HG03066 (cell line): ENCODE results near the gene C4orf46.
A peak's percentile ranks its signal among the peaks of the same experiment; 100 is the strongest.
"Not testable (repeated sequence)": the region's sequence is repeated elsewhere in the genome, so short reads cannot be mapped to it uniquely, and the experiment has no call there.

Experiments
- ATAC-seq: cut with Tn5 transposase; IDR thresholded peaks from one replicate; pipeline ENCODE4 v1.9.1; 2021; ENCODE audit warnings: low read depth; ENCODE audit not compliant: unreplicated experiment

C4orf46 gene

DNA sequence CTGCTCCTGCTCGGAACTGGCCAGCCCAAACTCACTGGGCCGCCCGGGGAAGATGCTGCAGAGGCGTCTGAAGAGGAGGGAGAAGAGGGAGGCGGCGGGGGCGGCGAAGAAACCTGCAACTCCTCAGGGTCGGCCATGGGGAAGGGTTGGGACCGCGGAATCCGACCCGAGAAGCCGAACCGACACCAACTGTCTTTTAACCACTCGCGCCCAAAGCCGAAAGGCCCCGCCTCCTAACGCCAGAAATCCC lies at the start of gene C4orf46:
C4orf46 (minus strand) TSS at position 223 of the 250 bp plus-strand sequence; CDS start at position 137, 86 bp downstream.
- no peak for ATAC-seq

DNA sequence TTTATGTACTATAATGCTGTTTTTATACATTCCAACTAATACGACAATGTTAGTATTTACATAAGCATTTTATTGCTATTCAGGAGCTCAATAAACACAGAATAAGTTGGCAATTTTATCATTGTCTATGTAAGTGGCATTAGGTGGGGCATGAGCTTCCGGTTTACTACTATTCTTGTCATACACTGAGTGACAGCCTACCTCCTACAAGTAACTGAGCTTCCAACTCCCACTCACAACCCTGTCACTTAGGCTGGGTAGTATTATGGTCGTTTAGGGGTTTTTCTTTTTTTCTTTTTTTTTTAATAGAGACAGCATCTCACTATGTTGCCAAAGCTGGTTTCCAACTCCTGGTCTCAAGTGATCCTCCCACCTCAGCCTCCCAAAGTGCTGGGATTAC lies 44.1 kb upstream of the C4orf46 start:
- ATAC-seq, result no peak

DNA sequence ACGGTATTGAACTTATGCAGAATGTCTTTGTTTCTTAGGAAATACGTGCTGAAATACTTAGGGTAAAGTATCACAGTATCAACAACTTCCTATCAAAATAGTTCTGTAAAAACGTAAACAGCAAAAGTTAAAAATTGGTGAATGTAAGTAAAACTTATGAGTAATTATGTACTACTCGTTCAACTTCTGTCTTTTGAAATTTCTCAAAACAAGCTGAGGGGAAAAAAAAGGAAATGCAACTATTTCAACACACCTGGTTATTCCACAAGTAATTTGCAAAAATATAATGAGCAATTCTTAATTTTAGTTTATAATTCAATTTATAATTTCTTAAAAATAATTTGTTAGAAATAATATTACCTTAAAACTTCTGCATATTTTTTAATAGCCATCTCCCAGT lies 43.2 kb upstream of the C4orf46 start:
- ATAC-seq, result no peak

DNA sequence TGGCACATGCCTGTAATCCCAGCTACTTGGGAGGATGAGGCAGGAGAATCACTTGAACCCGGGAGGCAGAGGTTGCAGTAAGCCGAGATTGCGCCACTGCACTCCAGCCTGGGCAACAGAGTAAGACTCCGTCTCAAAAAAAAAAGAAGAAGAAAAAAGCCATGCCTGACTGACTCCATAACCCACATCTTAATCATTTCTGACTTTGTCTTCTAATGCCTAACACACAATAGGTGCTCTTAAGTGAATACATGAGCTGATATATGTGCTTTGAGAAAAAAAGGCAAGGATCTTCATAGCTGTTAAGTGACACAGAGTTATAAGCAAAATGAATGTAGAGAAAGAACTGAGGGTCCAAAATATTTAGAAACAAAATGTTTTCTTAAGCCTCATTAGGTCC lies 40.9 kb upstream of the C4orf46 start:
- ATAC-seq, result not testable (repeated sequence)

DNA sequence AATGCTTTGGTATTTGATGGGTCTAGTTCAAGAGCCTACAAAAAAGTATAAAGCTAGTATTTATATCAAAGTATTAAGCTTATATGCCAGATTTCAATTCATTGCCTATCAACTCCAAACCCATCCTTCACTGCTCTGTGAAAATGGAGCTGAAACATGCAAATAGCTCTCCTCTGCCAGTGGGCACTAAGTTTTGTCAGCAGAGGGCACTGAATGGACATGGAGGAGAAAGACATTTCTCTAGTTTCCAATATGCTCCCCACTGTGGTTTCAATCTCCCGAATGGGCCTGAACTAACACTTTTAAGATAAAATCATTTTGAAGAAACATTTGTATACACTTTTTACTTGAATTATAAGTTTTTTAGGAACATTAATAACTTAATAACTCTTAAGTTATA lies 39.1 kb upstream of the C4orf46 start:
- no peak for ATAC-seq

DNA sequence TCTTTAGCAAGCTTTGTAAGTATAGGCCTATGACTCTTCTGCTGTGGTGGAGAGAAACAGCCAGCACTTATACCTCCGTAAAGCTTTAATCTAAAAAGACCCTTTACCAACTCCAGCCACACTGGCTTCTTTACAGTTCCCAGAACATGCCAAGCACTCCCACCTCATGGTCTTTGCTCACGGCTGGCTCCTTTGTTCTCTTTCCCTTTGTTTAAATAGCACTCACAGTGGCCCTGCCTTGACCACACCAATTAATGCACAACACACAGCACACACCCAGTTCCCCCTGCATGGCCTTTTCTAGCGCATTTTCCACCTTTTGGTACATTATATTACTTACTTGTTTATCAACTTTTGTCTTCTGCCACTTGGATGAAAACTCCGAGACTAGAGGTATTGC lies 32.6 kb upstream of the C4orf46 start:
- ATAC-seq, result no peak

DNA sequence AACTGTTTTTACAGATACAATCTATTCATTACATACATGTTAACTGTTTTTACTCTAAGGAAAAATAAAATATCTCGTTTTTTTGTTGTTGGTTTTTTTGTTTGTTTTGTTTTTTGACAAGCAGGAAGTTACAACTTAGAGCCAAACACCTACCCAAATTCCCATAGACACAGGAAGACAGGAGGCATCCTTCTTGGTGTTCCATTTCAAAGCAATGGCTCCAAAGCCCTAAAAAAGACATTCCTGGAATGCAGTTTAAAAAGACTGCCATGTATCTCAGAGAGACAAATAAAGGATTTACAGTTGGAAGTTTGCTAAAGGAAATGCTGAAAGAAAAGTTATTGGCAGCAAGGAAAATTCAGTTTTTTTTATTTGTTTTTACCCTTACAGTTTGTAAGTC lies 17.1 kb upstream of the C4orf46 start:
- no peak for ATAC-seq

DNA sequence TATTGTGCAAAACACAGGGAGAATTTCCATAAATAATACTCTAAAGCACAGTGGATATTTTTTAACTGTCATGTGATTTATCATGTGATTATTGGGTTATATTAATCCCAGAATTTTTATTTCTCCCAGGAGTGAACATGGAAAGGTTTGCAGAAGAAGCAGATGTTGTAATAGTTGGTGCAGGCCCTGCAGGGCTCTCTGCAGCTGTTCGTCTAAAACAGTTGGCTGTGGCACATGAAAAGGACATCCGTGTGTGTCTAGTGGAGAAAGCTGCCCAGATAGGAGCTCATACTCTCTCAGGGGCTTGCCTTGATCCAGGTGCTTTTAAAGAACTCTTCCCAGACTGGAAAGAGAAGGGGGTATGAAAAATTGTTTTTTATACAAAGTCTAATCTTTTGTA lies 10.4 kb upstream of the C4orf46 start:
- no peak for ATAC-seq

DNA sequence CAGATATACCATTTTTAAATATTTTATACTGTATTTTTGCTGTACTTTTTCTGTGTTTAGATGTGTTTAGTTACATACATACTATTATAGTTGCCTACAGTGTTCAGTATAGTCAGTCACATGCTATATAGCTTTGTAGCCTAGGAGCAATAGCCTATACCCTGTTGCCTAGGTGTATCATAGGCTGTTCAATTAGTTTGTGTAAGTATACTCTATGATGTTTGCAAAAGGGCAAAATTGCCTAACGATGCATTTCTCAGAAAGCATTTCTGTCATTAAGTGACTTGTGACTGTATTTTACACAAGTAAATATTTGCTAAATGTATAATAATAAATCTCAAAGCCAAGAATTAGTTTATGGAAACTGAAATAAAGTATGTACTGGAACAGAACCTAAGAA lies 9.9 kb upstream of the C4orf46 start:
- no peak for ATAC-seq

DNA sequence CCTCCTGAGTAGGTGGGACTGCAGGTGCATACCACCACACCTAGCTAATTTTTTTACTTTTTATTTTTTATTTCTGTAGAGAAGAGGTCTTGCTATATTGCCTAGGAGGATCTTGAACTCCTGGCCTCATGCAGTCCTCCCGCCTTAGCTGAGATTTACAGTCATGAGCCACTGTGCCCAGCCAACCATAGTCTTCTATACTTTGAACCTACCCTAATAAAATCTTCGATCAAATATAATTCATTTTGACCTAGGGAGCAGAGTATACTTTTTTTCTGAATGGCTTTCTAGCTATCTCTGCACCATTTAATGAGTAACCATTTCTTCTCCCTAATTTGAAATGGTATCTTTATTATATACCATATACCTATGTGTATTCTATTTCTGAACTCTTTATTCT lies 7.1 kb upstream of the C4orf46 start:
- ATAC-seq, result no peak

DNA sequence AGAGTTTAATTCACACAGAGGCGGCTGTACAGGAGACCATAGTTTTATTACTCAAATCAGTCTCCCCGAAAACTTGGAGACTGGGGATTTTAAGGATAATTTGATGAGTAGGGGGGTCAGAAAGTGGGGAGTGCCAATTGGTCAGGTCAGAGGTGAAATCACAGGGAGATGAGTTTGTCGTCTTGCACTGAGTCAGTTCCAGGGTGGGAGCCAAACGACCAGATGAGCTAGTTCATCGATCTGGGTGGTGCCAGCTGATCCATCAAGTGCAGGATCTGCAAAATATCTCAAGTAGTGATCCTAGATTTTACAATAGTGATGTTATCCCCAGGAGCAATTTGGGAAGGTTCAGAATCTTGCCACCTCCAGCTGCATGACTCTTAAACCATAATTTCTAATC lies 4.4 kb upstream of the C4orf46 start:
- ATAC-seq, result no peak

DNA sequence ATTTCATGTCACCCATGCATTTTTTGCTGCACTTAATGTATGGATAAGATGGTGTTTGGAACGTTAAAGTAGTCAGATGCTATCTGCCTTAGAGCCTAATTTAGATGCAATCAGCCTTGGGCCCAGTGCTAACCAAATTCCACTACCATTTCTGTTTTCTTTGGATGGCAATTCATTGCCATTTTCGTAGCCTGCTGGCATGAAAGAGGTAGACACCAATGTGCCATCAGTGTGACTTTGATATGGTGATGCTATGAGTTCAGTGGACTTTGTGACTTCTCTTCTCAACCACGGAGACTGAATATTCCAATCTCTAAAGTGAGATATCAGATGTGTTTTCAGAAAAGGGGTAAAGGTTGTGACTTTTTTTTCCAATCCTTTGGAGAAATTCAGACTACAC lies 1.9 kb upstream of the C4orf46 start:
- ATAC-seq, result no peak

DNA sequence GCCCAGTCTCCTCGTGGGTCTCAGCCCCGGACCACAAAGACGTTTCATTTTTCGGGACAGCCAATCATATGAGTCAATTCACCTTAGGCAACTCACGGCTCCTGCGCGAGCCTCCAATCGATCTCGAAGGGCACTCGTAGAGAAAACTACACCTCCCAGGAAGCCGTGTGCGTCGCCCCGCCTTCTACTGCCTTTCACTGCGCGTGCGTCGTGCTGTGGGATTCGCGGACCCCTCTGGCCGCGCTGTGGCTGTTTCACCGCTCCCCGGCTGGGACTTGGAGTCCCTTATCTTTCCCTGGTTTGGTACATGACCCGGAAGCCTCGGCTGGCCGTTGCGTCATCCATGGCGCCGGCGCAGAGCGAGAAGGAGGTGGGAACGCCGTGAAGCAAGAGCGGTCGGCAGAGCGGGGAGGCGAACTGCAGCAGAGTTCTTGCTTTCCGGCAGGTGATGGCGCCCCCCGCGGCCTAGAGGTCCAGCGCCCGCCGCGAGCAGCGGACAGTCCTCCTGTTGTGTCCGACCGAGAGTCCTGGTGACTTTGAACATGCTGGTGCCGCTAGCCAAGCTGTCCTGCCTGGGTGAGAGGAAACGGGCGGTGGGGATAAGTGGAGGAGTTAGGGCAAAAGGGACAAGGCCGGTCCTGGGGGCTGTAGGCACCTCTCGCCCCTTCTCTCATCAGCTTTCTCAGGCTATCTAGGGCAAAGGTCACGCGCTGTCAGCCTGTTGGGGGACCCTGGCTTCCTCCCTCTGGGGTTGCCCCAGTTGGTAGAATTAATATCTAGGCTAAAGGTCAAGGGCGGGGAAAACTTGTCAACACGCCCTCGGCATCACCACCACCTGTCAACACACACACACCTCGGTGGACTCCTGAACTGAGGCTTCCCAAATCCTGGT lies 474 bp upstream of the C4orf46 start, which contains the start of gene ETFDH:
ETFDH (plus strand) TSS at position 382 of the 892 bp plus-strand sequence; CDS start at position 543, 161 bp downstream.
- ATAC-seq, result peak; percentile 85

DNA sequence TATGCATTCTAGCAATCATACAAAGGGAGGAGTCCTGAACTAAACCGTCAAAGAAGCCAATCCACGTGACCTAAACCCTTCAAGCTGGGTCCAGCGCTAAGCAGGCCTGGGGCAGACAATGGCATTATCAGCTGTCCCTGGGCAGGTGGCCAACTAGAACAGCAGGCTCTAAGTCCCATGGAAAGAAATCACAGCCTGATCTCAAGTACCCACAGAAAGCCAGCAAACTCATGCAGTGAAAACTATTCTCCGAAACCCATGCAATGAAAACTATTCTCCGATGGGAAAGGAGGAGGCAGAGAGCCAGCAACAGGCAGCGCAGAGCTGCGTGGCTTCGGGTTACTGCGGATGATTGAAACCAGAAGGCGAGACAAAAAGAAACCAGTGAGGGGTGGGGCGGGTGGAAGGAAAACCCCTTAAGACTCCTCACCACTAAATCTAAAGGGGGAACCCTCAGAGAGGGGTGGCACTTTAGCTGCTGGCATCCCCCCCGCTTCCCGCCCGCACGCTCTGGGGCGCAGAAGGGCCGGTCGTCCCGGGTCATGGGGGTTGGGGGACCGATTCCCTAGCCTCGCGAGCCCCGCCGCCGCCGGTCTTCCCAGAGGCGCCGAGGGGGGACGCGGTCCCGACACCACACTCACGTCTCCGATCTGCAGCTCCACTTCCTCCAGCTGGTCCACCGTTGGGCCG lies 567 bp downstream of the C4orf46 start:
- peak; percentile 28 for ATAC-seq

DNA sequence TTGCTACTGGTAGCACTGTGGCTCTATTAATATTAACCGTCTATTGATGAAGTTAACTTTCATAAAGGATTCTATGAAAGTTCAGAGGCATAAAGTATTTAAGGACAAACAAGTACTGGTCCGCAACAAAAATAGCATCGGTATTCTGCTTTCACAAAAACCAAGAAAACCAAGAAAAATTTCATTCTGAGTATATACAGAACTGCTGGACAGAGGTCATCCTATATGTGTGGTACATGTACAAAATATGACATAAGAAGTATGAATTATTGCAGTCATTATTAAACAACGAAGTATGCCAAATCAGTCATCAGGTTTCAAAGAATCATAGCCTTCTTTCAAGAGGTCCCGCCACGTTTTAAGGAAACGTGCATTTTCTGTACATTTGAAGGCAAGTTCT lies 2.4 kb downstream of the C4orf46 start:
- no peak for ATAC-seq

DNA sequence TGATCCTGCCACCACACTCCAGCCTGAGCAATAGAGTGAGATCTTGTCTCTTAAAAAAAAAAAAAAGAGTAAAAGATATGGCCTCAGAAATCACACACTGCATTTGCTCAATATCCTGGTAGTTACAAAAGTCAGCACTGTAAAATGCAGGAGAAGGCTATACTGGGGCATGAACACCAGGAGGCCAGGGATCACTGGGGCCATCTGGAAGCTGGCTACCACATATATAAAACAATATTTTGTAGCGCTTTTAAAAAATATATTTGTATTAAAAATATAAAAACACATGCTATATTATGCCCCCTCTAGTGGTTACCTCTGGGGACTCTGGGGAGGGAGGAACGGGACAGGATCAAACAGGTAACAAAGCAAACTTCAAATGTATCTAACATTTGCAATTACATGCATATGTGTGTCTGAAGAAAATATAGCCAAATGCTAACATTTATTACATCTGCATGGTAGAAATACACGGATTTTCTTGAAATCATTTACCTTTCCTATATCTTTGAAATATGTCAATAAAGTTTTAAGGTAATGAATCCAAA lies 4.0 kb downstream of the C4orf46 start:
- no peak for ATAC-seq

DNA sequence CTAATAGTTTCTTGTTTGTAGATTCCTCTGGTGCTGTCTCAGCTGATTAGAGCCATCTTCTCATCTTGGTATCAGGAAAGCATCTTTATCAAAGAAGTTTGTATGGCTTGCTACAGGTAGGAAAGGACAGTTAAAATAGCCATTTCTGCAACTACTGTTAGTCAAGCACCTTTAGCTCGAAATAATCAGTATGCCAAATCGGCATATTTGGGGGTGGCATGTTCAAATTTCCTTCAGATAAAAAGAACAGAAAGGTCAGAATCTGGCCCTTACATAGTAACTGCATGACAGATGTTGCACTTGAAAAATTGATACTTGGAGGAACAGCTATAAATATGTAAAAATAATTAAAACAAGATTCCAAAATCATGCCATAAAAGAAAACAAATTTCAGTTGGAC lies 4.8 kb downstream of the C4orf46 start:
- ATAC-seq, result no peak

DNA sequence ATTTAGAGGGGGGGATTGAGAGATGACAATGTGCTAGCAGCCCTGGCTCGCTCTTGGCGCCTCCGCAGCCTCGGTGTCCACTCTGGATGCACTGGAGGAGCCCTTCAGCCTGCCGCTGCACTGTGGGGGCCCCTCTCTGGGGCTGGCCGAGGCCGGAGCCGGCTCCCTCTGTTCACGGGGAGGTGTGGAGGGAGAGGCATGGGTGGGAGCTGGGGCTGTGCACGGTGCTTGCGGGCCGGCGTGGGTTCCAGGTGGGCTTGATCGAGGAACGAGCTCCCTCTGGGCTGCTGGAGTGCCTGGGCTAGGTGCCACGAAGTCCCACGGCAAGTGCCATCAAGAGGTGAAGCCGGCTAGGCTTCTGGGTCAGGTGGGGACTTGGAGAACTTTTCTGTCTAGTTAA lies 6.9 kb downstream of the C4orf46 start:
- ATAC-seq, result no peak

DNA sequence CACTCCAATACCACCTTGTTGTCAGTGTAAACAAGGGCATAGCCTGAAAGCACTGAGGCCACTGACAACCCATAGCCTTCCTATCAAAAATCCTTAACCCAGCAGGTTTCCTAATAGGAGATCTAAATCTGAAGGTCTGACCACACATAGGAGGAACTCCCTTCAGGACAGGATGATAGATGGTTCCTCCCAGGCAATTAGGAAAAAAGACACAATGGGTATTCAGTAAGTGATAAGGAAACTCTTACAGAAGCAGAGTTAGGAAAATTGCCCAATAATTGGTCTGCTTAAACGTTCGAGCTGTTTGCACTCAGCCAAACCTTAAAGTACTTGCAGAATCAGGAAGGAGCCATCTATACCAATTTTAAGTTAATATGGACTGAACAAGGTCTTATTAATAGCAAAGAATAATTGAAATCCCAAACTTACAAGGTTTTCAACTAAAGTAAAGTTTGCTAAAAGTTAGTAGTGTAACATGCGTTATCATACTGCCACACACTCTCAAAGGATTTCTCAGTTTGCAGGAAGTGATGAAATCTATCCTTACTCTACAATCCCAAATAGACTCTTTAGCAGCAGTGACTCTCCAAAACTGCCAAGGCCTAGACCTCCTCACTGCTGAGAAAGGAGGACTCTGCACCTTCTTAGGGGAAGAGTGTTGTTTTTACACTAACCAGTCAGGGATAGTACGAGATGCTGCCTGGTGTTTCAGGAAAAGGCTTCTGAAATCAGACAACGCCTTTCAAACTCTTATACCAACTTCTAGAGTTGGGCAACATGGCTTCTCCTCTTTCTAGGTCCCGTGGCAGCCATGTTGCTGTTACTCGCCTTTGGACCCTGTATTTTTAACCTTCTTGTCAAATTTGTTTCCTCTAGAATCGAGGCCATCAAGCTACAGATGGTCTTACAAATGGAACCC lies 7.7 kb downstream of the C4orf46 start:
- not testable (repeated sequence) for ATAC-seq

DNA sequence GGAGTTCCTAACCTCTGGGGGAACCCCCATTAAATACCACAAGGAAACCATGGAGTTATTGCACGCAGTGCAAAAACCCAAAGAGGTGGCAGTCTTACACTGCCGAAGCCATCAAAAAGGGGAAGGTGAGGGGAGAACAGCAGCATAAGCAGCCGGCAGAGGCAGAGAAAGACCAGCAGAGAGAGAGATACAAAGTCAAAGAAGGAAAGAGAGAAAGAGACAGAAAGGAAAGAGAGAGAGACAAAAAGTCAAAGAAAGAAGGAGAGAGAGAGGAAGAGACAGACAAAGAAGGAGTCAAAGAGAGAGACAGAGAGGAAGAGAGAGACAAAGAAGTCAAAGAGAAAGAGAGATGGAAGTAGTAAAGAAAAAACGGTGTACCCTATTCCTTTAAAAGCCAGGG lies 8.4 kb downstream of the C4orf46 start:
- not testable (repeated sequence) for ATAC-seq

DNA sequence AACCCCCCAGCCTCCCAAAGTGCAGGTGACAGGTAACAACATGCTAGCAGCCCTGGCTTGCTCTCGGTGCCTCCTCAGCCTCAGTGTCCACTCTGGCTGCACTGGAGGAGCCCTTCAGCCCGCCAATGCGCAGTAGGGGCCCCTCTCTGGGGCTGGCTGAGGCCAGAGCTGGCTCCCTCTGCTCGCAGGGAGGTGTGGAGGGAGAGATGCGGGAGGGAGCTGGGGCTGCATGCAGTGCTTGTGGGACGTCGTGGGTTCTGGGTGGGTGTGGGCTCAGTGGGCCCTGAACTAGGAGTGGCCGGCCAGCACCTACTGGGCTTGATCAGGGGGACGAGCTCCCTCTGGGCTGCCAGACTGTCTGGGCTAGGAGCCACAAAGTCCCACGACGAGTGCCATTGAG lies 14.4 kb downstream of the C4orf46 start:
- ATAC-seq, result no peak
